Keratinocyte (primary cell): Measurements from ENCODE around the gene LRRC63. TPM values are rescaled to one million over a fixed set of nuclear protein-coding genes. Genes with fewer than 3 reads are reported as not detected.

Experiments
- DNase-seq: peaks from one replicate; pipeline ENCODE4 v3.0.0-alpha.2; 2011; ENCODE audit warnings: low read depth, missing footprints, low spot score
- FAIRE-seq: peaks from 2 replicates; lab custom pipeline; 2011; peaks lifted over from hg19 to GRCh38; lab: Jason Lieb, UNC
- H2AFZ ChIP-seq: 2 replicates; pipeline ENCODE4 v1.6.0; 2012; ENCODE audit warnings: low read length, control low read depth, inconsistent platforms; ENCODE audit not compliant: control insufficient read depth
- H3K27ac ChIP-seq: 2 replicates; pipeline ENCODE4 v1.5.1; 2011; ENCODE audit warnings: low read length; ENCODE audit not compliant: control insufficient read depth, insufficient read depth
- H3K27me3 ChIP-seq: 3 replicates; pipeline ENCODE4 v1.6.0; 2011; ENCODE audit warnings: low read length; ENCODE audit not compliant: control insufficient read depth, insufficient read depth; ENCODE audit errors: extremely low read depth
- H3K36me3 ChIP-seq, 2 experiments: 2 replicates in 1 of 2; 3 replicates in 1 of 2; pipeline ENCODE4 v1.5.1; 2011; ENCODE audit warnings: low read length in 2 of 2, mild to moderate bottlenecking in 1 of 2; ENCODE audit not compliant: control insufficient read depth in 2 of 2, insufficient read depth in 2 of 2; ENCODE audit errors: extremely low read depth in 1 of 2
- H3K4me1 ChIP-seq: 3 replicates; pipeline ENCODE4 v1.5.1; 2011; ENCODE audit warnings: low read length; ENCODE audit not compliant: control insufficient read depth, insufficient read depth; ENCODE audit errors: extremely low read depth
- H3K4me2 ChIP-seq: 3 replicates; pipeline ENCODE4 v1.6.0; 2011; ENCODE audit warnings: low read depth, low read length; ENCODE audit not compliant: control insufficient read depth, insufficient read depth; ENCODE audit errors: extremely low read depth
- H3K4me3 ChIP-seq, 3 experiments: fragments of 200-600 bp in 1 of 3; sonication (generic) in 1 of 3; 2 replicates in 2 of 3; 3 replicates in 1 of 3; pipeline ENCODE4 v1.5.1; 2011 to 2016; ENCODE audit warnings: low read length in 3 of 3, mild to moderate bottlenecking in 3 of 3, control low read depth in 2 of 3, inconsistent platforms in 1 of 3, low read depth in 1 of 3, mixed read lengths in 1 of 3, mixed run types in 1 of 3, moderate library complexity in 1 of 3; ENCODE audit not compliant: control insufficient read depth in 2 of 3, insufficient read depth in 2 of 3; ENCODE audit errors: extremely low read depth in 1 of 3
- H3K79me2 ChIP-seq: 2 replicates; pipeline ENCODE4 v1.6.0; 2012; ENCODE audit warnings: low read length; ENCODE audit not compliant: control insufficient read depth, insufficient read depth
- H3K9ac ChIP-seq: 3 replicates; pipeline ENCODE4 v1.6.0; 2011; ENCODE audit warnings: low read length; ENCODE audit not compliant: control insufficient read depth, insufficient read depth; ENCODE audit errors: extremely low read depth
- H3K9me1 ChIP-seq: 3 replicates; pipeline ENCODE4 v1.6.0; 2011; ENCODE audit warnings: low read length; ENCODE audit not compliant: control insufficient read depth, insufficient read depth; ENCODE audit errors: extremely low read depth
- H3K9me3 ChIP-seq: 2 replicates; pipeline ENCODE4 v1.5.1; 2012; ENCODE audit warnings: low read depth, low read length; ENCODE audit not compliant: control insufficient read depth
- H4K20me1 ChIP-seq: 3 replicates; pipeline ENCODE4 v1.6.0; 2011; ENCODE audit warnings: low read length; ENCODE audit not compliant: control insufficient read depth, insufficient read depth; ENCODE audit errors: extremely low read depth
- EZH2 ChIP-seq: IDR thresholded peaks from one replicate; pipeline ENCODE4 v1.6.1; 2012; ENCODE audit warnings: inconsistent platforms, mild to moderate bottlenecking, low read length, moderate library complexity
- dilution Hi-C: fragments of 300-500 bp; cut with MboI; formaldehyde crosslinking; loops from one replicate; pipeline ENCODE4 v1.7.0; 2020; ENCODE audit warnings: low sequenced_read_pairs; ENCODE audit not compliant: extremely low pct_ligation_motif_present
- polyA plus RNA-seq, 5 experiments: library from polyadenylated mRNA; depleted of rRNA in 3 of 5; stranded (reverse) in 3 of 5; stranded (forward) in 1 of 5; unstranded in 1 of 5; fragments of >200 nt; gene quantifications; 1 replicate in 1 of 5; 2 replicates in 3 of 5; 3 replicates in 1 of 5; pipeline versions ENCODE4 v1.2.1 to v1.2.3, GENCODE V29; 2011 to 2012; ENCODE audit warnings: missing spikeins in 2 of 5, low read depth in 1 of 5, low replicate concordance in 1 of 5
- TF ChIP-seq, protein P1 (sequence below), 3 experiments: IDR thresholded peaks in 1 of 3; conservative IDR thresholded peaks in 1 of 3; optimal IDR thresholded peaks in 1 of 3; 2 replicates in 2 of 3; 3 replicates in 1 of 3; pipeline versions ENCODE3 to v1.5.1; 2011; ENCODE audit warnings: low read length in 3 of 3, mild to moderate bottlenecking in 3 of 3, moderate library complexity in 2 of 3, control low read depth in 1 of 3, inconsistent platforms in 1 of 3; ENCODE audit not compliant: insufficient read depth in 2 of 3; ENCODE audit errors: extremely low read depth in 1 of 3

Gene LRRC63
- polyA plus RNA-seq, 1 donor (not counting 4 experiments of a cell fraction or from before 2014, with no cell fraction given): not detected

- Histone ChIP-seq H3K9me3 (no peaks in the 10 kb centered on the region), H3K4me1 (no peaks in the 10 kb centered on the region), H3K36me3 (no peaks in the 10 kb centered on the region), H3K4me2 (no peak overlapping the region), H3K27ac (no peak overlapping the region), H3K27me3 (peaks cover 14% of the 10 kb centered on the region), H2AFZ (no peak overlapping the region), H3K4me3 (no peak overlapping the region), H4K20me1 (no peaks in the 10 kb centered on the region), H3K79me2 (no peaks in the 10 kb centered on the region), H3K9me1 (no peaks in the 10 kb centered on the region), H3K9ac (no peak overlapping the region)
- no peak for TF ChIP-seq EZH2
- TF ChIP-seq, protein P1, sequence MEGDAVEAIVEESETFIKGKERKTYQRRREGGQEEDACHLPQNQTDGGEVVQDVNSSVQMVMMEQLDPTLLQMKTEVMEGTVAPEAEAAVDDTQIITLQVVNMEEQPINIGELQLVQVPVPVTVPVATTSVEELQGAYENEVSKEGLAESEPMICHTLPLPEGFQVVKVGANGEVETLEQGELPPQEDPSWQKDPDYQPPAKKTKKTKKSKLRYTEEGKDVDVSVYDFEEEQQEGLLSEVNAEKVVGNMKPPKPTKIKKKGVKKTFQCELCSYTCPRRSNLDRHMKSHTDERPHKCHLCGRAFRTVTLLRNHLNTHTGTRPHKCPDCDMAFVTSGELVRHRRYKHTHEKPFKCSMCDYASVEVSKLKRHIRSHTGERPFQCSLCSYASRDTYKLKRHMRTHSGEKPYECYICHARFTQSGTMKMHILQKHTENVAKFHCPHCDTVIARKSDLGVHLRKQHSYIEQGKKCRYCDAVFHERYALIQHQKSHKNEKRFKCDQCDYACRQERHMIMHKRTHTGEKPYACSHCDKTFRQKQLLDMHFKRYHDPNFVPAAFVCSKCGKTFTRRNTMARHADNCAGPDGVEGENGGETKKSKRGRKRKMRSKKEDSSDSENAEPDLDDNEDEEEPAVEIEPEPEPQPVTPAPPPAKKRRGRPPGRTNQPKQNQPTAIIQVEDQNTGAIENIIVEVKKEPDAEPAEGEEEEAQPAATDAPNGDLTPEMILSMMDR (optimal IDR thresholded peaks at IDR 0.05 in 1 of 3, IDR thresholded peaks at IDR 0.05 in 1 of 3, conservative IDR thresholded peaks at IDR 0.05 in 1 of 3; ENCODE audit: extremely low read depth in 1 of 3, insufficient read depth in 2 of 3, low read length in 3 of 3): no peak
- dilution Hi-C loops: no loop called here
- DNase-seq (no peak), FAIRE-seq (no peak)
Observed at GRCh38 chr13:46166224-46166584, 45.5 kb upstream of the LRRC63 start.

GRCh38 chr13:46166947-46167610 lies 44.6 kb upstream of the LRRC63 start:
- TF ChIP-seq EZH2: no peak
- TF ChIP-seq, protein P1 (optimal IDR thresholded peaks at IDR 0.05 in 1 of 3, IDR thresholded peaks at IDR 0.05 in 1 of 3, conservative IDR thresholded peaks at IDR 0.05 in 1 of 3; ENCODE audit: extremely low read depth in 1 of 3, insufficient read depth in 2 of 3, low read length in 3 of 3): no peak
- FAIRE-seq: no peak

More at GRCh38 chr13:46166947-46167610, 44.6 kb upstream of the LRRC63 start:
- no peak overlapping the region for H3K27ac ChIP-seq
- no peak overlapping the region for H3K9ac ChIP-seq
- dilution Hi-C loops: no loop called here
- no peaks in the 10 kb centered on the region for H3K36me3 ChIP-seq
- H3K4me3 ChIP-seq: no peak overlapping the region
- no peak overlapping the region for H2AFZ ChIP-seq
- H3K27me3 ChIP-seq: peaks cover 14% of the 10 kb centered on the region
- H3K9me3 ChIP-seq: no peaks in the 10 kb centered on the region
- no peaks in the 10 kb centered on the region for H3K79me2 ChIP-seq
- no peaks in the 10 kb centered on the region for H3K9me1 ChIP-seq
- no peak for DNase-seq
- no peaks in the 10 kb centered on the region for H3K4me1 ChIP-seq
- no peak overlapping the region for H3K4me2 ChIP-seq
- H4K20me1 ChIP-seq: no peaks in the 10 kb centered on the region
